Adipocyte (in vitro differentiated cells): ENCODE measurements around the gene KLF11.
A peak's percentile ranks its signal among the peaks of the same experiment; 100 is the strongest.

Source experiments
- DNase-seq: peaks from one replicate; pipeline ENCODE4 v3.0.0-alpha.2; 2015; ENCODE audit warnings: low read depth
- H3K27me3 ChIP-seq: replicated peaks from 2 replicates; pipeline ENCODE4 v1.7.0; 2013; ENCODE audit warnings: mild to moderate bottlenecking, low read length, moderate library complexity; ENCODE audit not compliant: control insufficient read depth, insufficient read depth
- H3K36me3 ChIP-seq: 2 replicates; pipeline ENCODE4 v1.7.0; 2013; ENCODE audit warnings: low read length, mild to moderate bottlenecking, moderate library complexity; ENCODE audit not compliant: control insufficient read depth, insufficient read depth, severe bottlenecking
- H3K4me1 ChIP-seq: 2 replicates; pipeline ENCODE4 v1.7.0; 2013; ENCODE audit warnings: mild to moderate bottlenecking, low read length, moderate library complexity; ENCODE audit not compliant: control insufficient read depth, insufficient read depth
- H3K4me3 ChIP-seq: 2 replicates; pipeline ENCODE4 v1.7.0; 2013; ENCODE audit warnings: mild to moderate bottlenecking, low read length, moderate library complexity
- H3K9ac ChIP-seq: 2 replicates; pipeline ENCODE4 v1.7.0; 2013; ENCODE audit warnings: mild to moderate bottlenecking, low read length, moderate library complexity
- H3K9me3 ChIP-seq: 2 replicates; pipeline ENCODE4 v1.7.0; 2013; ENCODE audit warnings: mild to moderate bottlenecking, low read length, moderate library complexity; ENCODE audit not compliant: control insufficient read depth

The KLF11 gene

DNA sequence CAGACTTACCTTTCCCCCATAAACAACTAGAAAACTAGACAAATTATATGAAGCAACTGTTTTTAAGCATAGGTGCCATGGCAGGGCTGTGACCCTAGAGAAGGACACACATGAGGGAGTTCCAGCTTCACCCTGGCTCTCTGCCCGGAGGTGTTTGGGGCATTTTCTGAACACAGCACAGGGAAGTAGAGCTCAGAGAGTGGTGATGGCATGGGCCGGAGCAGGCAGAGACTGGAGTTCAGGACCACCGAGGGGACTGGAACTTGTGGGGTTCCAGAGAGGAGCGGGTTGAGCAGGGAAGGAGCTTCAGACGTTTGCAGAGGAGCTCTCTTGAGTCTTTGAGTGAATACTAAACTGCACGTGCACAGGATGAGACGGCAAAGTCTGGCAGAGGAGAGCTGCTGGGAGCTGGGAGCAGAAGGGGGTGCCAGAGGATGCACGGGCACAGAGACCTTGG, 26.5 kb upstream of the KLF11 start:
- no peak for DNase-seq
- H3K4me3 ChIP-seq: no peak overlapping the region
- H3K27me3 ChIP-seq: peaks cover 7% of the 10 kb centered on the region
- H3K9ac ChIP-seq: no peak overlapping the region
- H3K36me3 ChIP-seq: no peaks in the 10 kb centered on the region
- peaks cover 26% of the 10 kb centered on the region for H3K4me1 ChIP-seq
- peaks cover 3% of the 10 kb centered on the region for H3K9me3 ChIP-seq

DNA sequence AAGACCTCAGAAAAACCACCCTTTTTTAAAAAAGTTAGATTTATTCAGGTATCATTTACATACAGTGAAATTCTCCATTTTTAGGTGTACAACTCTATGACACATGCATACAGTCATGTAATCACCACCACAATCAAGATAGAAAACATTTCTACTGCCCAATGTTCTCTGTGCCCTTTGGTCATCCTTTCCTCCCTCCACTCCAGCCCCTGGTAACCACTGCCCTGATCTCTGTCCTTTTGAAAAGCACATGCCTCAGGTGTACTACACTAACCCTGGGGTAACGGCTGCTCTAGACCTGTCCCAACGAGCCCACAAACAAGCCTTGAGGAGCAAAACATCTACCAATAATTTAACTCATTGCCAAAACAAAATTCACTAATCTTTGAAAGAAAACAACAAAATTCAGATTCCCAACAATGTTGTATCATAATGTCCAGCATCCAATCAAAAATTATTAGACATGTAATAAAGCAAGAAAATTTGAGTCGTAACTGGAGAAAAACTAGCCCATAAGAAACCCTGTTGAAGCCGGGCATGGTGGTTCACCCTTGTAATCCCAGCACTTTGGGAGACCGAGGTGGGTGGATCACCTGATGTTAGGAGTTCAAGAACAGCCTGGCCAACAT, 25.9 kb upstream of the KLF11 start:
- Histone ChIP-seq H3K36me3 (no peaks in the 10 kb centered on the region), H3K4me3 (no peak overlapping the region), H3K9me3 (peaks cover 3% of the 10 kb centered on the region), H3K4me1 (peaks cover 26% of the 10 kb centered on the region), H3K27me3 (peaks cover 7% of the 10 kb centered on the region), H3K9ac (no peak overlapping the region)
- no peak for DNase-seq

DNA sequence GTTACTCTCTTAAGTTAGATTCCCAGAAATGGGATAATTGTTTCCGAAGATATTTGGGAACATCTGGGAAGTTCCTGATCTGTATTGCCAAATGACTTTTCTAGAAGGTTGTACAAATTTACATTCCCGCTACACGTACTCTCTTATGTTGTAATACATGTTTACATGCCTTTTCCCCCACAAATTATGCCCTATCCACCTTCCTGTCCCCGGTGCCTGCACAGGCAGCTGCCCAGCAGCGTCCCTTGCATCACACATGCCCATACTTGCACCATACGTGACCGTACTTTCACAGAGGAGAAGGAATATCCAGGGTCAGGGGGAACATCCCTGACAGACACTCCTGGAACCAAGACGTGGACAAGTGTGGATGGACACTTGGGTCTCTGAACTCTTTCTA, 24.2 kb upstream of the KLF11 start:
- Histone ChIP-seq H3K9me3 (peaks cover 3% of the 10 kb centered on the region), H3K27me3 (peaks cover 14% of the 10 kb centered on the region), H3K9ac (peak overlapping the region; percentile 19), H3K4me3 (no peak overlapping the region), H3K36me3 (no peaks in the 10 kb centered on the region), H3K4me1 (peaks cover 26% of the 10 kb centered on the region)
- DNase-seq: peak; percentile 74

DNA sequence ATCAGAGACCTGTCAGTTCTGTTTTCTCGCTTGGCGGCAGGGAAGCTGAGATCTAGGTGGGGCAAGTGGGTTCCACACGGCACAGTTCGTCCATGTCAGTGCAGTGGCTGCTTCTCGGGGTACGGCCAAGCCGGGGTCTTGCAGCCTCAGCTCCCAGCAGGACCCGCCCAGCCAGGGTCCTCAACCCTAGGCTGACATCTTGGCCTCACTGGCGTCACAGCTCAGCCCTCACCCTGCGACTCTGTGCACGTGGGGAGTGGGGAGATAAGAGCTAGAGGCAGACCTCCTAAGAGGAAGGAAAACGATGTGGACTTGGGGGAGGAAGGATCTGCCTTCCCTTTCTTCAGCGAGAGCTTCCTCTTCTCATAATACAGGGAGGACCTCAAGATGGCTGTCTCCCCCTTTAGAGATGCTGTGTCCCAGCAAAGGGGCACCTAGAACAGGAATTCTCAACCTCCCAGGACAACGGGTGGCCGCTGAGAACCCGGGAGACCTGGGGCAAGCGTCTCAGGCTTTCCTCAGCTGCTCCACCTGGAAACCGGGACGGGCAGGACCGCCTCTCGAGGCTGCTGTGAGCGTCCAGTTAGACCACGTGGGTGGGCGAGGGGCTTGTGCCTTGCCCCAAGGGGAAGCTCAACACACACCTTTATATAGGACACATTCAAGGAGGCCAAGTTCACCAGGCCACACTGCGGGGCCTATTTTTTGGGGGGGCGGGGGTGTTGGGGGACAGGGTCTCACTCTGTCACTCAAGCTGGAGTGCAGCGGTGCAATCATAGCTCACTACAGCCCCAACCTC, 23.5 kb upstream of the KLF11 start:
- DNase-seq: no peak
- Histone ChIP-seq H3K9me3 (peaks cover 3% of the 10 kb centered on the region), H3K27me3 (peaks cover 14% of the 10 kb centered on the region), H3K4me3 (no peak overlapping the region), H3K36me3 (no peaks in the 10 kb centered on the region), H3K9ac (no peak overlapping the region), H3K4me1 (peaks cover 26% of the 10 kb centered on the region)

DNA sequence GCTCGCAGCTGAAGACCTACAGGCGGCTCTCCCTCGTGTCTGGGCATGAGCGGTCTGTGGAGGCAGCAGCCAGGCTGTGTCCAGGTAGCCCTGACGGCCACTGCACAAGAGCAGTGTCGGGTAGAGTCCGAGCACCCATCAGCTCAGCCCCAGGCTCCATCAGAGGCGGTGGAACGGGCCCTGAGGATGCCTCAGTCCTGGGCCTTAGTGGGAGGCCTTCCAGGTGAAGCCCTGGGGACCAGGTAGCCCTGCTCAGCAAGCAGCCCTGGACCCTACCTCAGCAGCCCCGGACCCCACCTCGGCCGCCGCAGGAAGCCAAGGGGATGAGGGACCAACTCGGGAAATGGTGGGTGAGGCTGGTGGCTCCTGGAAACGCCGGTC, 21.3 kb upstream of the KLF11 start:
- Histone ChIP-seq H3K9me3 (peaks cover 3% of the 10 kb centered on the region), H3K4me1 (peaks cover 17% of the 10 kb centered on the region), H3K27me3 (peaks cover 10% of the 10 kb centered on the region), H3K9ac (no peak overlapping the region), H3K36me3 (no peaks in the 10 kb centered on the region), H3K4me3 (no peak overlapping the region)
- no peak for DNase-seq

DNA sequence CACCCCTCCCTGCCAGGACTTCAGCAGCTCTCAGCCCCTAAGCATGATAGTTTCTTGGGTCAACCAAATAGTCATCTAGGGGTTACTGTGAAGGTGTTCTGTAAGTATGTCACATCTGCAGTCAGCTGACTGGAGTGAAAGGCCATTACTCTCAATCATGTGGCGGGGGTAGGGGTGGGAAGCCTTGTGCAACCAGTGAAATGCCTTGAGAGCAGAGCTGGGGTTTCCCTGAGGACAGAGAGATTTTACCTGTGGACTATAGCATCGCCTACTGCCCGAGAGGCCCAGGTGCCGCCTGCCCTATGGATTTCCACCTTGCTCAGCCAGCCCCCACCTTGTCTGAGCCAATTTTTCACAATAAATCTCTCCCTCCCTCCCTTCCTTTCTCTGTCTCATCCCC, 20.9 kb upstream of the KLF11 start:
- no peak overlapping the region for H3K4me3 ChIP-seq
- DNase-seq: no peak
- H3K4me1 ChIP-seq: peaks cover 20% of the 10 kb centered on the region
- H3K9ac ChIP-seq: no peak overlapping the region
- H3K36me3 ChIP-seq: no peaks in the 10 kb centered on the region
- H3K9me3 ChIP-seq: no peaks in the 10 kb centered on the region
- H3K27me3 ChIP-seq: peaks cover 10% of the 10 kb centered on the region

DNA sequence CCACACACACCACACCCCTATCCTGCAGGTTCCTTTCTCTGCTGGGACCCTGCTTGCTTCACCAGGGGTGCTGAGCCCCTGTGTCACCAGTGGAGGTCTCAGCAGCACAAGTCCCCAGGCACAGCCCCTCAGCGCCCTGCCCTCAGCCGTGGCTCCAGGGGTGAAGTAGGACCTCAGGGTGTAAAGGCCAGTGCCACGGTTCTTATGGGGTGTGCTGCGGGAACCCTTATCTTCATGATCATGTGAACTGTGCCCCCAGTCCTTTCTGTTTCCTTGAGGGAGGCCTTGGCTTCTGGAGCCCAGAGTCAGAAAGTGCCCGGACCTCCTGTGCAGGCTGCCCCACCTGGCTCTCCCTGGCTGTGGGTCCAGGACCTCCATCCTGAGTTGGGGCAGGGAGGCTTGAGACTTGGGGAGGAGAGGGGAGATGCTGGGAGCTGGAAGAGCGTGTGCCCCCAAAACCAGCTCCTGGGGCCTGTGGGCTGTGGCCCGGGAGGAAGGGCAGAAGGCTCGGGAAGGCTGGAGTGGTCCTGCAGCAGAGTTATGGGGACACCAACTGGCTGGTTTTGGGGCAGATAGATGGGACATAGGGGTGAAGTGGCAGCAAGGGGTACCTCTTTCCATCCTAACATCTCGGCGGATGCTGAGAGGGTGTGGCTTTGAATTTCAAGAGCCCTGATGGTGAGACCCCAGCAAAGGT, 20.2 kb upstream of the KLF11 start:
- H3K36me3 ChIP-seq: no peaks in the 10 kb centered on the region
- H3K4me3 ChIP-seq: no peak overlapping the region
- H3K9me3 ChIP-seq: no peaks in the 10 kb centered on the region
- no peak overlapping the region for H3K9ac ChIP-seq
- peaks cover 10% of the 10 kb centered on the region for H3K27me3 ChIP-seq
- H3K4me1 ChIP-seq: peaks cover 21% of the 10 kb centered on the region
- DNase-seq: no peak

DNA sequence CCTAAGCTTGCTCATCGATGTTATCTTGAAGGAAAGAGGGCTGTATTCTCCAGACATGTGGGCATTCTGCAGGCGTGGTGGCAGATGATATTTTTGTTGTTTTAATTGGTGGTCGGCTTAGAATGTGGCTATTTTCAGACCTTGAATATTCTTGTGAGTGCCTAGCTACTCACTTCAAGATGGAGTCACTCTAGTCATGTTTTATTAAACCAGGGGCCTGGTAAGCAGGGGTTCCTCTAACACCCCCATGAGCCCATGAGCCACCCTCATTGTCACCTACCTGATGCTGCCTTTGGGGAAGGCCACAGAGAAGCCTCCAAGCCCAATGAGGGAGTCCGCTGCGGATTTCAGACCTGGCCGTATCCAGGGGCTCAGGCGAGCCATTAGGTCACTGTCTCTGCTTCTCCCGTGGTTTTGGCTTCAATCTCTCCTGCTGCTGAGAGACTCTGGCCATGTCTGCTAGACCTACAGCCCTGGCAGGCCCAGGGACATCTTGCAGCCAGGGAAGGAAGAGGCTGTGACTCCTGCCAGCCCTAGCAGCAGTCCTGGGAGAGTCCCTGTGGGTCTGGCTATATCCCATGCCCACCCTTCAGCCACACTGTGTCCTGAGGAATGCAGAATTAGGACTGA, 16.3 kb upstream of the KLF11 start:
- DNase-seq: no peak
- Histone ChIP-seq H3K27me3 (peaks cover 7% of the 10 kb centered on the region), H3K4me3 (no peak overlapping the region), H3K4me1 (peaks cover 4% of the 10 kb centered on the region), H3K9ac (no peak overlapping the region), H3K36me3 (no peaks in the 10 kb centered on the region), H3K9me3 (no peaks in the 10 kb centered on the region)

DNA sequence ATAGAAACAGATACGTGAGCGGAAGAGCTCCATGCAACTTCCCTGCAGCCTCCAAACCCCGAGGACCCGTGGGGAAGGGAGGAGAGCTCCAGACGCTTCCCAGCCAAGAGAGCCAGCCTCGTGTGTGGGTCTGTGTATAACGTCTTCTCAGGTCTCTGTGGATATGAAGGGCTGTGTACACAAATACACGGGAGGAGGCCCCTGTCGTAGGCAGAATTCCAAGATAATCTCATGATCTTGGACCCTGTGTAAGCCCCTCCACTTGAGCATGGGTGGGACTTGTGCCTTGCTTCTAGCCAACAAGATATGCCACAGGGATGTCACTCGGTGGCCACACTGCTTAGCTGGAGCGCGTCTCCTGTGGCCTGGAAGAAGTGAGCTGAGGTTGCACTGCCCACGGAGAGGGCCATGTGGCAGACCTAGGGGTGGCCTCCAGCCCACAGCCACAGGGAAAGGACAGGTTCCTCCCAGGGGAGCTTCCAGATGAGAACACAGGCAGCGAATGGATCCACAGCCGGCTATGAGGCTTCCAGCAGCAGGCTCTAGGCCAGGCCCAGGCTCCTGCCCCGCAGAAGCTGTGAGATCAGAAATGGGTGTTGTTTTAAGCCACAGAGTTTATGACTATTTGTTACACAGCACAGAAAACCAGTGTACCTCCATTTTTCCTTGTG, 15.6 kb upstream of the KLF11 start:
- Histone ChIP-seq H3K9me3 (no peaks in the 10 kb centered on the region), H3K36me3 (no peaks in the 10 kb centered on the region), H3K4me3 (no peak overlapping the region), H3K4me1 (peaks cover 4% of the 10 kb centered on the region), H3K27me3 (peaks cover 7% of the 10 kb centered on the region), H3K9ac (no peak overlapping the region)
- DNase-seq: no peak

DNA sequence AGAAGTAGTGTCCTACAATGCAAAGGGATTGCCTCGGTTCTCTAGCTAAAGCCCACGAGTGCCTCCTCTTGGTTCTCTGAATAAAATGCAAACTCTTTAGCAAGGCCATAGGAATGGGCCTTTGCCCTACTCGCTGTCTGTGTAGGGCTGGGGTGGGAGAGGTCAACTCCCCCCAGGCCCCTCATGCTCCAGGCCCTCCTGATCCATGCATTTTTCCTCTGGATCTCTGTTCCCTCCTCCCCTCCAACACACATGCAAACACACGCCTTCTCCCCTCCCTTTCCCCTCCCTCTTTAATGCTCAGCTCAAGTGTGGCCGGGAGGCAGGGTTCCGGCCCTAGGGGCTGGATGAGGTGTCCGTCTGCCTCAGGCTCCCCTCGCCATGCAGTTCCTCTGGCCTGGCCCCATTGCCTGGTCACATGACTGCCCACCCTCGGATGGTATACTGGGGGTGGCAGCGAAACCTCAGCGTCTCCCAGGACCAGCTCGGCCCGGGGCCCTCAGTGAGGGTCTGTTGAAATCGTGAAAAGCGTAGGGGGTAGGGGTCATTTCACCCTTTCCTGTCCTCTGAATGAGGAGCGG, 14.9 kb upstream of the KLF11 start:
- Histone ChIP-seq H3K9me3 (no peaks in the 10 kb centered on the region), H3K36me3 (no peaks in the 10 kb centered on the region), H3K27me3 (peaks cover 4% of the 10 kb centered on the region), H3K4me1 (peaks cover 4% of the 10 kb centered on the region), H3K4me3 (no peak overlapping the region), H3K9ac (no peak overlapping the region)
- no peak for DNase-seq
